ENCODE results near the gene COBLL1. TPM values are rescaled to one million over a fixed set of nuclear protein-coding genes. Genes with fewer than 3 reads are reported as not detected.
A peak's percentile ranks its signal among the peaks of the same experiment; 100 is the strongest.
"Not testable (repeated sequence)": the region's sequence is repeated elsewhere in the genome, so short reads cannot be mapped to it uniquely, and the experiment has no call there.

The COBLL1 gene
- total RNA-seq, 2 experiments from 2014 or later = not detected

- H3K36me3 Mint-ChIP-seq = no peaks in the 10 kb centered on the region
- DNase-seq = peak; percentile 43
- CTCF ChIA-PET = interaction anchor here (0.7 to 1.0 kb wide), 3 partner anchors 154 to 279 kb away, joined by 3 to 4 read pairs (median 3); no protein-coding TSS in a partner anchor
- H3K27ac Mint-ChIP-seq = no peak overlapping the region
- no peaks in the 10 kb centered on the region for H3K27me3 Mint-ChIP-seq
- H3K4me3 Mint-ChIP-seq = no peak overlapping the region
- no peaks in the 10 kb centered on the region for H3K9me3 Mint-ChIP-seq (ENCODE audit: low read depth)
- no peaks in the 10 kb centered on the region for H3K4me1 Mint-ChIP-seq
- ATAC-seq = no peak
These were observed 104.0 kb downstream of the COBLL1 start for GRCh38 chr2:164737612-164738081.

- H3K4me1 Mint-ChIP-seq = no peaks in the 10 kb centered on the region
- H3K9me3 Mint-ChIP-seq (ENCODE audit: low read depth) = no peaks in the 10 kb centered on the region
- no peak overlapping the region for H3K27ac Mint-ChIP-seq
- no peak for DNase-seq
- no peak for ATAC-seq
- no peaks in the 10 kb centered on the region for H3K36me3 Mint-ChIP-seq
- H3K4me3 Mint-ChIP-seq = no peak overlapping the region
- CTCF ChIA-PET = no interaction called here
- H3K27me3 Mint-ChIP-seq = no peaks in the 10 kb centered on the region
These were observed 106.2 kb downstream of the COBLL1 start for GRCh38 chr2:164735309-164735919.

GRCh38 chr2:164734196-164734595 is 107.4 kb downstream of the COBLL1 start:
- H3K4me3 Mint-ChIP-seq = no peak overlapping the region
- CTCF ChIA-PET = no interaction called here
- H3K4me1 Mint-ChIP-seq = no peaks in the 10 kb centered on the region
- H3K27ac Mint-ChIP-seq = no peak overlapping the region
- H3K36me3 Mint-ChIP-seq = no peaks in the 10 kb centered on the region
- ATAC-seq = no peak
- H3K27me3 Mint-ChIP-seq = no peaks in the 10 kb centered on the region
- DNase-seq = no peak
- no peaks in the 10 kb centered on the region for H3K9me3 Mint-ChIP-seq (ENCODE audit: low read depth)

- no peaks in the 10 kb centered on the region for H3K36me3 Mint-ChIP-seq
- ATAC-seq = no peak
- DNase-seq = no peak
- H3K4me3 Mint-ChIP-seq = no peak overlapping the region
- no peaks in the 10 kb centered on the region for H3K9me3 Mint-ChIP-seq (ENCODE audit: low read depth)
- H3K4me1 Mint-ChIP-seq = no peaks in the 10 kb centered on the region
- no peak overlapping the region for H3K27ac Mint-ChIP-seq
- H3K27me3 Mint-ChIP-seq = no peaks in the 10 kb centered on the region
- CTCF ChIA-PET = no interaction called here
These were observed 116.1 kb downstream of the COBLL1 start for GRCh38 chr2:164725542-164725941.

GRCh38 chr2:164722616-164723338 is 118.8 kb downstream of the COBLL1 start:
- DNase-seq = no peak
- no peaks in the 10 kb centered on the region for H3K27me3 Mint-ChIP-seq
- H3K27ac Mint-ChIP-seq = no peak overlapping the region
- ATAC-seq = no peak
- no peaks in the 10 kb centered on the region for H3K4me1 Mint-ChIP-seq
- H3K36me3 Mint-ChIP-seq = no peaks in the 10 kb centered on the region
- no peak overlapping the region for H3K4me3 Mint-ChIP-seq
- no peaks in the 10 kb centered on the region for H3K9me3 Mint-ChIP-seq (ENCODE audit: low read depth)
- CTCF ChIA-PET = no interaction called here

- no peaks in the 10 kb centered on the region for H3K36me3 Mint-ChIP-seq
- no peak for ATAC-seq
- CTCF ChIA-PET = no interaction called here
- H3K9me3 Mint-ChIP-seq (ENCODE audit: low read depth) = no peaks in the 10 kb centered on the region
- no peaks in the 10 kb centered on the region for H3K27me3 Mint-ChIP-seq
- H3K4me3 Mint-ChIP-seq = no peak overlapping the region
- no peak overlapping the region for H3K27ac Mint-ChIP-seq
- no peaks in the 10 kb centered on the region for H3K4me1 Mint-ChIP-seq
- DNase-seq = no peak
These were observed 120.2 kb downstream of the COBLL1 start for GRCh38 chr2:164721430-164721829.

- H3K4me1 Mint-ChIP-seq = no peaks in the 10 kb centered on the region
- no peaks in the 10 kb centered on the region for H3K9me3 Mint-ChIP-seq (ENCODE audit: low read depth)
- no peaks in the 10 kb centered on the region for H3K27me3 Mint-ChIP-seq
- H3K36me3 Mint-ChIP-seq = no peaks in the 10 kb centered on the region
- DNase-seq = no peak
- no peak overlapping the region for H3K27ac Mint-ChIP-seq
- no peak overlapping the region for H3K4me3 Mint-ChIP-seq
- ATAC-seq = no peak
- CTCF ChIA-PET = no interaction called here
These were observed 121.4 kb downstream of the COBLL1 start for GRCh38 chr2:164719996-164720941.

- Mint-ChIP-seq H3K4me3 (no peak overlapping the region), H3K27me3 (no peaks in the 10 kb centered on the region), H3K36me3 (no peaks in the 10 kb centered on the region), H3K4me1 (no peaks in the 10 kb centered on the region), H3K9me3 (ENCODE audit: low read depth) (no peaks in the 10 kb centered on the region), H3K27ac (no peak overlapping the region)
- CTCF ChIA-PET = interaction anchor here (0.9 to 1.4 kb wide), 2 partner anchors 13 to 157 kb away, joined by 3 to 4 read pairs; no protein-coding TSS in a partner anchor
- ATAC-seq (no peak), DNase-seq (no peak)
These were observed 124.4 kb downstream of the COBLL1 start for GRCh38 chr2:164717000-164717803.

- Mint-ChIP-seq H3K4me1 (no peaks in the 10 kb centered on the region), H3K36me3 (no peaks in the 10 kb centered on the region), H3K27me3 (no peaks in the 10 kb centered on the region), H3K9me3 (ENCODE audit: low read depth) (no peaks in the 10 kb centered on the region), H3K4me3 (no peak overlapping the region), H3K27ac (no peak overlapping the region)
- no peak for ATAC-seq
- CTCF ChIA-PET = interaction anchor here (0.7 kb wide), 1 partner anchor 97 kb away, joined by 3 read pairs; no protein-coding TSS in a partner anchor
- DNase-seq = no peak
These were observed 127.2 kb downstream of the COBLL1 start for GRCh38 chr2:164714471-164714870.

- CTCF ChIA-PET = no interaction called here
- Mint-ChIP-seq H3K27ac (no peak overlapping the region), H3K4me3 (no peak overlapping the region), H3K9me3 (ENCODE audit: low read depth) (no peaks in the 10 kb centered on the region), H3K36me3 (no peaks in the 10 kb centered on the region), H3K4me1 (no peaks in the 10 kb centered on the region), H3K27me3 (no peaks in the 10 kb centered on the region)
- ATAC-seq (no peak), DNase-seq (no peak)
These were observed 129.9 kb downstream of the COBLL1 start for GRCh38 chr2:164711766-164712138.

GRCh38 chr2:164710837-164711765 is 130.5 kb downstream of the COBLL1 start:
- Mint-ChIP-seq H3K27me3 (no peaks in the 10 kb centered on the region), H3K4me3 (no peak overlapping the region), H3K9me3 (ENCODE audit: low read depth) (no peaks in the 10 kb centered on the region), H3K4me1 (no peaks in the 10 kb centered on the region), H3K27ac (no peak overlapping the region), H3K36me3 (no peaks in the 10 kb centered on the region)
- ATAC-seq (no peak), DNase-seq (no peak)
- CTCF ChIA-PET = no interaction called here

- H3K9me3 Mint-ChIP-seq (ENCODE audit: low read depth); H3K27ac Mint-ChIP-seq; H3K36me3 Mint-ChIP-seq; H3K27me3 Mint-ChIP-seq; H3K4me1 Mint-ChIP-seq; DNase-seq; H3K4me3 Mint-ChIP-seq; CTCF ChIA-PET; ATAC-seq: not testable (repeated sequence)
These were observed 131.3 kb downstream of the COBLL1 start for GRCh38 chr2:164710252-164710836.
